GM12878 (cell line): ENCODE data around the gene NOC4L. TPM values are rescaled to one million over a fixed set of nuclear protein-coding genes. Genes with fewer than 3 reads are reported as not detected.

Source experiments
- ATAC-seq: fragments of 200-7000 bp; cut with Tn5 transposase; 3 replicates; pipeline ENCODE4 v1.9.1; 2020; ENCODE audit warnings: mild to moderate bottlenecking, moderate library complexity
- BruUV-seq: library from RNA; stranded (reverse); fragments of 400-500 nt; replicated peaks from 2 replicates; lab custom pipeline; 2021; lab: Mats Ljungman, UMichigan
- CTCF ChIA-PET: fragments of 300-600 bp; sonication (Branson Sonifier 250); formaldehyde crosslinking; extraction: SDS; loops from one replicate; lab custom pipeline; 2021; ENCODE audit warnings: inconsistent platforms; lab: Yijun Ruan, JAX
- POLR2A ChIA-PET: fragments of 350-600 bp; formaldehyde crosslinking; extraction: SDS; loops from one replicate; lab custom pipeline; 2021; ENCODE audit warnings: inconsistent platforms; lab: Charles Lee
- RAD21 ChIA-PET: fragments of 300-600 bp; sonication (Branson Sonifier 250); formaldehyde crosslinking; loops from one replicate; lab custom pipeline; 2023; ENCODE audit warnings: antibody characterized with exemption; ENCODE audit not compliant: unreplicated experiment; lab: Charles Lee
- SMC1A ChIA-PET: fragments of 300-600 bp; sonication (Branson Sonifier 250); formaldehyde crosslinking; loops from one replicate; lab custom pipeline; 2023; ENCODE audit not compliant: unreplicated experiment, uncharacterized antibody; lab: Charles Lee
- DNase-seq: peaks from one replicate; pipeline ENCODE4 v3.0.0-alpha.2; 2011; ENCODE audit warnings: low read depth, low spot score
- FAIRE-seq: peaks from 3 replicates; lab custom pipeline; 2011; peaks lifted over from hg19 to GRCh38; lab: Jason Lieb, UNC
- H2AFZ ChIP-seq: 2 replicates; pipeline ENCODE4 v1.6.0; 2011; ENCODE audit warnings: low read depth, low read length, control low read depth; ENCODE audit not compliant: control insufficient read depth
- H3K27ac ChIP-seq: 2 replicates; pipeline ENCODE4 v1.5.1; 2011; ENCODE audit warnings: control low read depth; ENCODE audit not compliant: control insufficient read depth, insufficient read depth
- H3K27me3 ChIP-seq, 2 experiments: replicated peaks in 1 of 2; 2 replicates each; pipeline versions ENCODE4 v1.6.0 to v1.6.1; 2011; ENCODE audit warnings: low read length in 1 of 2; ENCODE audit not compliant: control insufficient read depth in 2 of 2, insufficient read depth in 2 of 2
- H3K36me3 ChIP-seq, 2 experiments: 2 replicates each; pipeline ENCODE4 v1.5.1; 2011; ENCODE audit warnings: low read length in 1 of 2; ENCODE audit not compliant: control insufficient read depth in 2 of 2, insufficient read depth in 2 of 2
- H3K4me1 ChIP-seq: 2 replicates; pipeline ENCODE4 v1.6.1; 2011; ENCODE audit warnings: mild to moderate bottlenecking, low read length, moderate library complexity, mixed read lengths; ENCODE audit not compliant: control insufficient read depth, insufficient read depth
- H3K4me2 ChIP-seq: 2 replicates; pipeline ENCODE4 v1.6.0; 2011; ENCODE audit warnings: control low read depth; ENCODE audit not compliant: control insufficient read depth, insufficient read depth
- H3K4me3 ChIP-seq: fragments of 200-600 bp; sonication (generic); 2 replicates; pipeline ENCODE4 v1.5.1; 2016
- H3K79me2 ChIP-seq: 2 replicates; pipeline ENCODE4 v1.6.0; 2011; ENCODE audit warnings: low read length; ENCODE audit not compliant: control insufficient read depth, insufficient read depth
- H3K9ac ChIP-seq: 2 replicates; pipeline ENCODE4 v1.8.0; 2011; ENCODE audit warnings: low read length, control low read depth, mixed read lengths; ENCODE audit not compliant: control insufficient read depth, insufficient read depth
- H3K9me3 ChIP-seq: replicated peaks from 3 replicates; pipeline ENCODE4 v1.5.1; 2011; ENCODE audit warnings: mild to moderate bottlenecking, low read length; ENCODE audit not compliant: control insufficient read depth, insufficient read depth
- H4K20me1 ChIP-seq: 2 replicates; pipeline ENCODE4 v1.6.0; 2011; ENCODE audit not compliant: control insufficient read depth, insufficient read depth
- CEBPB ChIP-seq, 2 experiments: fragments of 150-350 bp in 1 of 2; IDR thresholded peaks; 2 replicates each; pipeline ENCODE4 v1.6.1; 2012 to 2014; ENCODE audit warnings: low read depth in 2 of 2, low read length in 2 of 2, borderline replicate concordance in 1 of 2, inconsistent platforms in 1 of 2
- EED ChIP-seq: sonication (generic); IDR thresholded peaks from 2 replicates; pipeline ENCODE4 v1.6.1; 2016; ENCODE audit warnings: antibody characterized with exemption, low read depth
- EGR1 ChIP-seq, 2 experiments: IDR thresholded peaks; 1 replicate in 1 of 2; 2 replicates in 1 of 2; pipeline ENCODE4 v1.6.1; 2011 to 2012; ENCODE audit warnings: low read depth in 2 of 2, low read length in 2 of 2, borderline replicate concordance in 1 of 2, mild to moderate bottlenecking in 1 of 2, moderate library complexity in 1 of 2
- IRF5 ChIP-seq: fragments of 450-650 bp; IDR thresholded peaks from 2 replicates; pipeline ENCODE4 v1.6.1; 2017; ENCODE audit warnings: borderline replicate concordance
- NFXL1 ChIP-seq: fragments of 450-650 bp; IDR thresholded peaks from 2 replicates; pipeline ENCODE4 v1.6.1; 2017; ENCODE audit warnings: antibody characterized with exemption, mild to moderate bottlenecking, borderline replicate concordance
- NR2C1 ChIP-seq: fragments of 450-650 bp; IDR thresholded peaks from 2 replicates; pipeline ENCODE4 v1.6.1; 2017; ENCODE audit warnings: antibody characterized with exemption, mild to moderate bottlenecking, moderate library complexity
- PRDM15 ChIP-seq: fragments of 450-650 bp; formaldehyde crosslinking; IDR thresholded peaks from 2 replicates; pipeline ENCODE4 v1.4.0; 2020; ENCODE audit warnings: mild to moderate bottlenecking, moderate library complexity
- RUNX3 ChIP-seq: IDR thresholded peaks from 2 replicates; pipeline ENCODE4 v1.6.1; 2012; ENCODE audit warnings: low read length, inconsistent platforms
- ZBTB40 ChIP-seq: fragments of 450-650 bp; IDR thresholded peaks from 2 replicates; pipeline ENCODE4 v1.6.1; 2016; ENCODE audit warnings: mild to moderate bottlenecking, moderate library complexity, borderline replicate concordance
- ZNF217 ChIP-seq: fragments of 450-650 bp; IDR thresholded peaks from 2 replicates; pipeline ENCODE4 v1.6.1; 2017; ENCODE audit warnings: antibody characterized with exemption, mild to moderate bottlenecking
- WGBS: methylation state at CpG from one replicate; pipeline ENCODE4 v1.1.6; 2016; ENCODE audit warnings: low lambda C conversion rate; ENCODE audit not compliant: insufficient replicate concordance, insufficient coverage; ENCODE audit errors: missing lambda C conversion rate; 5-methylcytosine and 5-hydroxymethylcytosine counted together
- in situ Hi-C: fragments of 300-500 bp; cut with MboI; formaldehyde crosslinking; loops from 9 replicates; pipeline ENCODE4 v1.14.3; 2018; ENCODE audit warnings: mixed read lengths
- intact Hi-C: fragments of 100-400 bp; cut with micrococcal nuclease; formaldehyde crosslinking; loops from one replicate; pipeline ENCODE4 v1.14.2; 2022; ENCODE audit not compliant: unreplicated experiment
- polyA plus RNA-seq, 11 experiments: library from polyadenylated mRNA; depleted of rRNA in 4 of 11; unstranded in 6 of 11; stranded (reverse) in 5 of 11; fragments of >200 nt; fragmentation: Nextera tagmentation in 4 of 11; fragmentation: Illumina TruSeq in 1 of 11; extraction: Ambion mirVana in 4 of 11; extraction: Trizol in 1 of 11; gene quantifications; 1 replicate in 1 of 11; 2 replicates in 10 of 11; pipeline versions ENCODE4 v1.2.1 to v1.2.3, GENCODE V29; 2011 to 2016; ENCODE audit warnings: inconsistent platforms in 2 of 11, missing spikeins in 2 of 11, low read depth in 1 of 11
- total RNA-seq, 4 experiments: library from RNA; depleted of rRNA in 3 of 4; stranded (reverse); fragments of >200 nt in 3 of 4; fragmentation: Illumina TruSeq in 1 of 4; extraction: Trizol in 1 of 4; gene quantifications; 2 replicates each; pipeline versions ENCODE4 v1.2.1 to v1.2.3, GENCODE V29; 2013 to 2021
- TF ChIP-seq, protein P1 (sequence below): IDR thresholded peaks from 2 replicates; pipeline ENCODE4 v1.6.1; 2011; ENCODE audit warnings: borderline replicate concordance, low read depth, mild to moderate bottlenecking, moderate library complexity, mixed read lengths, low read length; ENCODE audit not compliant: insufficient read depth; ENCODE audit errors: extremely low read length

Gene NOC4L
- total and polyA plus RNA-seq, 10 of the 15 experiments (the other 5 are each of a cell fraction or from before 2014, with no cell fraction given), result 0.72 to 68.2 (median 15.2) TPM

GRCh38 chr12:132129007-132129406, 15.2 kb upstream of the NOC4L start (continued):
- TF ChIP-seq, protein P1, sequence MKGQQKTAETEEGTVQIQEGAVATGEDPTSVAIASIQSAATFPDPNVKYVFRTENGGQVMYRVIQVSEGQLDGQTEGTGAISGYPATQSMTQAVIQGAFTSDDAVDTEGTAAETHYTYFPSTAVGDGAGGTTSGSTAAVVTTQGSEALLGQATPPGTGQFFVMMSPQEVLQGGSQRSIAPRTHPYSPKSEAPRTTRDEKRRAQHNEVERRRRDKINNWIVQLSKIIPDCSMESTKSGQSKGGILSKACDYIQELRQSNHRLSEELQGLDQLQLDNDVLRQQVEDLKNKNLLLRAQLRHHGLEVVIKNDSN, result no peak
- TF ChIP-seq RUNX3, result no peak
- no peak for TF ChIP-seq IRF5

DNA sequence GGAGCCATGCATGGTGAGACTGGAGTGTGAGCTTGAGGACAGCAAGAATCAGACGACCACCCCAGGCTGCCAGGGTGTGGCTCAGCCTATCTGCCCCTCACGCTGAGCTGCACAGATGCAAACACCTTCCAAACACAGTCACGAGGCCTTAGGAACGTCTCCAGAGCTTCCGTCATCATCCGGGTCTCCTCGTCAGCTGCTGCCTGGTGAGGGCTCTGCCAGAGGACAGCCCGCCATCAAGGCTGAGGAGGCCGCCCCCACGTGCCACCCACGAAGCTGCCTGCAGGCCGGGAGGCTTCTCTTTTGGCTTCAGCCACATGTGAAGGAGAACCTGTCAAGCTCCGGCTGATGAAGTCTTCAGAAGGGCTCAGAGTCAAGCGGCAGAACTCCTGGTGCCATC, 13.6 kb upstream of the NOC4L start:
- TF ChIP-seq PRDM15 (CRISPR knock-in tag) (no peak), ZNF217 (no peak), CEBPB (IDR thresholded peaks at IDR 0.05; ENCODE audit: borderline replicate concordance in 1 of 2, low read depth in 2 of 2, low read length in 2 of 2) (no peak), NFXL1 (no peak), ZBTB40 (no peak), EED (no peak), EGR1 (IDR thresholded peaks at IDR 0.05; ENCODE audit: borderline replicate concordance in 1 of 2, low read depth in 2 of 2, low read length in 2 of 2) (no peak), NR2C1 (no peak)
- H3K79me2 ChIP-seq, result no peaks in the 10 kb centered on the region
- RAD21 ChIA-PET, result no interaction called here
- H3K27me3 ChIP-seq, result no peaks in the 10 kb centered on the region
- no peaks in the 10 kb centered on the region for H4K20me1 ChIP-seq
- H3K9me3 ChIP-seq, result peaks cover 1% of the 10 kb centered on the region; the same call in 2 of the 3 replicates
- peaks cover 4 to 6% of the 10 kb centered on the region in 2 experiments; a peak in 3 of 4 replicates for H3K36me3 ChIP-seq
- no peak overlapping the region for H2AFZ ChIP-seq
- intact Hi-C loops, result no loop called here
- no peak overlapping the region for H3K4me3 ChIP-seq
- in situ Hi-C loops, result no loop called here
- 89% methylated on average over 14 of the region's 14 CpGs for WGBS
- no peaks in the 10 kb centered on the region for H3K4me1 ChIP-seq
- no TSS peak for BruUV-seq
- FAIRE-seq (no peak), DNase-seq (no peak), ATAC-seq (no peak)
- POLR2A ChIA-PET, result no interaction called here
- CTCF ChIA-PET, result no interaction called here
- H3K9ac ChIP-seq, result no peak overlapping the region
- no peak overlapping the region for H3K27ac ChIP-seq
- no peak overlapping the region for H3K4me2 ChIP-seq
- SMC1A ChIA-PET, result no interaction called here
